Heart right ventricle (tissue), 16 donors: ENCODE data around the gene SNTB2. TPM values are rescaled to one million over a fixed set of nuclear protein-coding genes. Genes with fewer than 3 reads are reported as not detected.

Source experiments
- ATAC-seq, 8 donors: fragments of 200-7000 bp; cut with Tn5 transposase; one replicate each; pipeline ENCODE4 v1.9.1; 2020; ENCODE audit warnings: mild to moderate bottlenecking in 8 of 8, moderate library complexity in 8 of 8, moderate number of reproducible peaks in 1 of 8
- DNase-seq, 2 donors: peaks; one replicate each; pipeline ENCODE4 v3.0.0-alpha.2; 2020
- H3K27ac ChIP-seq, 10 donors: fragments of 200-600 bp; sonication (generic) in 2 of 10; one replicate each; pipeline versions ENCODE4 v1.5.0 to v1.8.0; 2020 to 2022; ENCODE audit warnings: mild to moderate bottlenecking in 3 of 10
- H3K27me3 ChIP-seq, 7 donors: fragments of 200-600 bp; one replicate each; pipeline ENCODE4 v1.8.0; 2021 to 2022; ENCODE audit warnings: mild to moderate bottlenecking in 2 of 7
- H3K36me3 ChIP-seq, 9 donors: fragments of 200-600 bp; sonication (generic) in 1 of 9; one replicate each; pipeline versions ENCODE4 v1.5.0 to v1.8.0; 2020 to 2022; ENCODE audit warnings: mild to moderate bottlenecking in 2 of 9
- H3K4me1 ChIP-seq, 9 donors: fragments of 200-600 bp; sonication (generic) in 1 of 9; one replicate each; pipeline versions ENCODE4 v1.5.0 to v1.8.0; 2020 to 2022; ENCODE audit warnings: mild to moderate bottlenecking in 4 of 9
- H3K4me3 ChIP-seq, 10 donors: fragments of 200-600 bp; sonication (generic) in 2 of 10; one replicate each; pipeline versions ENCODE4 v1.5.0 to v1.8.0; 2020 to 2022; ENCODE audit warnings: mild to moderate bottlenecking in 7 of 10, moderate library complexity in 2 of 10
- H3K9me3 ChIP-seq, 11 donors: fragments of 200-600 bp in 10 of 11; sonication (generic) in 2 of 11; one replicate each; pipeline versions ENCODE4 v1.5.0 to v1.8.0; 2013 to 2022; ENCODE audit warnings: mild to moderate bottlenecking in 2 of 11, control low read depth in 1 of 11, moderate library complexity in 1 of 11
- CTCF ChIP-seq, 9 donors: fragments of 200-600 bp; sonication (generic) in 2 of 9; IDR thresholded peaks; one replicate each; pipeline versions ENCODE4 v1.5.0 to v1.8.0; 2021 to 2022; ENCODE audit warnings: antibody characterized with exemption in 9 of 9, mild to moderate bottlenecking in 5 of 9, moderate library complexity in 1 of 9
- WGBS, 2 donors: extraction: QIAGEN DNeasy Blood & Tissue Kit; methylation state at CpG; one replicate each; pipeline ENCODE4 v1.1.7; 2013; ENCODE audit warnings: inconsistent platforms in 1 of 2; 5-methylcytosine and 5-hydroxymethylcytosine counted together
- intact Hi-C, 10 donors: fragments of 100-400 bp; cut with DNase I; formaldehyde crosslinking; loops; one replicate each; pipeline versions ENCODE4 v1.11.1 to v1.14.2; 2022
- polyA plus RNA-seq, 2 donors: library from polyadenylated mRNA; stranded (reverse); fragments of 200-250 nt; gene quantifications; one replicate each; pipeline ENCODE4 v1.2.3, GENCODE V29; 2013
- total RNA-seq, 10 donors: library from RNA; stranded (reverse); fragmentation: NEBNext Ultra II Directional in 3 of 10; extraction: Animal tissue kit (Norgen Biotek cat#: 25700) in 3 of 10; gene quantifications; one replicate each; pipeline versions ENCODE4 v1.2.1 to v1.2.4, GENCODE V29; 2021 to 2023
- donor health status: Arrhythmogenic right ventricular cardiomyopathy.
- donor health status: ischemic (EF 13 %, LVEDD 7.1; RV severe dilation, severe dysfunction).
- donor health status: healthy with polysubstance abuse.
- donor health status: DM: no; HTN: yes; CAD: no.
- donor health status: DM: no; HTN: no; CAD: no.
- donor health status: ischemic (EF 25% LVEDD 6.9; RV normal size, moderate dysfunction).
- donor health status: ischemic (EF 25% LVEDD 5.7; RV mildly dilated, moderate dysfunction).
- donor health status: healthy.
- donor health status: DM: yes; HTN: yes; CAD: no.
- donor health status: Ischemic cardiomyopathy.
- donor health status: ischemic (EF 35%, LVEDD 5.7; RV mildly dilated, moderate dysfunction).
- donor health status: nonischemic (EF 11% LVEDD 7.7; RV severe dilation, severe dysfunction).
- donor health status: DM: yes; HTN: yes; CAD: no.
- donor health status: PGD.
- donor health status: ischemic (EF 29% LVEDD 5.4; RV normal size, mild dysfunction).
- donor health status: nonischemic (EF 23%, LVEDD 6.1; RV moderate dilation, normal function).

Gene SNTB2
- total and polyA plus RNA-seq, 12 donors = 3.0 to 15.7 (median 9.1) TPM

DNA sequence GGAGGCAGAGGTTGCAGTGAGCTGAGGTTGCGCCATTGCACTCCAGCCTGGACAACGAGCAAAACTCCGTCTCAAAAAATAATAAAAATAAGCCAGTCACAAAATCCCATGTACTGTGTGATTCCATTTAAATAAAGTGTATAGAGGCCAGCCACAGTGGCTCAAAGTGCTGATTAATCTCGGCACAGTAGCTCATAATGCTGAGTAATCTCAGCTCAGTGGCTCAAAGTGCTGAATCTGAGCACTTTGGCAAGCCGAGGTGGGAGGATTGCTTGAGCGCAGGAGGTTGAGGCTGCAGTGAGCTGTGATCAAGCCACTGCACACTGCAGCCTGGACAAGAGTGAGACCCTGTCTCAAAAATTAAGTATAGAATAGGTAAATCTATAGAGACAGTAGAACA lies 159.7 kb downstream of the SNTB2 start:
- 83 to 94% methylated on average over 6 of the region's 6 CpGs for WGBS, 2 donors
- H3K36me3 ChIP-seq = peaks cover 0 to 77% (median 16%) of the 10 kb centered on the region in 9 donors

DNA sequence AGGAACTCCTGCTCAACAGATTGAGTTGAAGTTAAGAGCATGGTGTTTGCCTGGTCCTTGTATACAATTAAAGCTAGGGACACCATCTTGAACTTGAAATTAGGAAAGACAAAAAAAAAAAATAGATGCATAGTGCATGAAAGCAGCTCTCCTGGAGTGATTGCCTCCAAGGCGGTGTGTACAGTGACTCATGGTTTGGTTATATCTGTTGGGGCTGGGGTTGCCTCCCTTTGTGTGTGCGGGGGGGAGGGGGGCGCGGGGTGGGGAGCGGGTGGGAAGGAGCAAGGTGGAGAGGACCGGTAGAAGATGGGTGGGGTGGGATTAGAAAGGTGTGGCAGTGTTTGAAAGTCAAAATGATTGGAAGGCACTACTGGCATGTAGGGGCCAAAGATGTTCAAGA lies 161.3 kb downstream of the SNTB2 start:
- ATAC-seq (no peak), DNase-seq (no peak)
- Histone ChIP-seq H3K27me3 (no peaks in the 10 kb centered on the region), H3K9me3 (no peaks in the 10 kb centered on the region), H3K36me3 (peaks cover 0 to 73% (median 3%) of the 10 kb centered on the region in 9 donors), H3K27ac (no peak overlapping the region), H3K4me3 (no peak overlapping the region), H3K4me1 (peaks cover 0 to 12% (median 0%) of the 10 kb centered on the region in 9 donors)
- TF ChIP-seq CTCF (IDR thresholded peaks at IDR 0.05) = no peak
- intact Hi-C loops = no loop called here
- 92 to 98% methylated on average over 6 of the region's 6 CpGs for WGBS, 2 donors

More for the DNA sequence above, 159.7 kb downstream of the SNTB2 start:
- Histone ChIP-seq H3K27ac (no peak overlapping the region), H3K27me3 (no peaks in the 10 kb centered on the region), H3K9me3 (no peaks in the 10 kb centered on the region), H3K4me1 (peaks cover 0 to 12% (median 0%) of the 10 kb centered on the region in 9 donors), H3K4me3 (no peak overlapping the region)
- no peak for TF ChIP-seq CTCF (IDR thresholded peaks at IDR 0.05)
- intact Hi-C loops = no loop called here
- DNase-seq (no peak), ATAC-seq (no peak)

GRCh38 chr16:69349536-69349935 lies 162.6 kb downstream of the SNTB2 start:
- no peaks in the 10 kb centered on the region for H3K27me3 ChIP-seq
- H3K27ac ChIP-seq = no peak overlapping the region
- no peak for TF ChIP-seq CTCF (IDR thresholded peaks at IDR 0.05)
- H3K36me3 ChIP-seq = peaks cover 0 to 67% (median 0%) of the 10 kb centered on the region in 9 donors
- DNase-seq = no peak
- intact Hi-C loops = no loop called here
- no peak for ATAC-seq
- H3K4me1 ChIP-seq = peaks cover 0 to 12% (median 0%) of the 10 kb centered on the region in 9 donors
- no peaks in the 10 kb centered on the region for H3K9me3 ChIP-seq
- 86 to 88% methylated on average over 10 of the region's 10 CpGs for WGBS, 2 donors
- no peak overlapping the region for H3K4me3 ChIP-seq

GRCh38 chr16:69350536-69351133 lies 163.7 kb downstream of the SNTB2 start:
- peaks cover 0 to 62% (median 4%) of the 10 kb centered on the region in 9 donors for H3K36me3 ChIP-seq
- no peaks in the 10 kb centered on the region for H3K9me3 ChIP-seq
- intact Hi-C loops = no loop called here
- no peak for TF ChIP-seq CTCF (IDR thresholded peaks at IDR 0.05)
- H3K4me3 ChIP-seq = no peak overlapping the region
- whole genome bisulfite sequencing, 2 donors = 86 to 87% methylated on average over 6 of the region's 6 CpGs
- no peak overlapping the region for H3K27ac ChIP-seq
- ATAC-seq (no peak), DNase-seq (no peak)
- H3K4me1 ChIP-seq = peaks cover 0 to 11% (median 0%) of the 10 kb centered on the region in 9 donors
- no peaks in the 10 kb centered on the region for H3K27me3 ChIP-seq
